Dedifferentiated amniotic fluid mesenchymal stem cell (primary cell): ENCODE measurements around the gene PARD6G.
A peak's percentile ranks its signal among the peaks of the same experiment; 100 is the strongest.
"Not testable (repeated sequence)": the region's sequence is repeated elsewhere in the genome, so short reads cannot be mapped to it uniquely, and the experiment has no call there.

Experiments used
- DNase-seq: peaks from one replicate; pipeline ENCODE4 v3.0.0-alpha.2; 2016; ENCODE audit errors: extremely low spot score

Gene PARD6G, protein sequence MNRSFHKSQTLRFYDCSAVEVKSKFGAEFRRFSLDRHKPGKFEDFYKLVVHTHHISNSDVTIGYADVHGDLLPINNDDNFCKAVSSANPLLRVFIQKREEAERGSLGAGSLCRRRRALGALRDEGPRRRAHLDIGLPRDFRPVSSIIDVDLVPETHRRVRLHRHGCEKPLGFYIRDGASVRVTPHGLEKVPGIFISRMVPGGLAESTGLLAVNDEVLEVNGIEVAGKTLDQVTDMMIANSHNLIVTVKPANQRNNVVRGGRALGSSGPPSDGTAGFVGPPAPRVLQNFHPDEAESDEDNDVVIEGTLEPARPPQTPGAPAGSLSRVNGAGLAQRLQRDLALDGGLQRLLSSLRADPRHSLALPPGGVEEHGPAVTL

GRCh38 chr18:80247393-80247841 lies at the start of gene PARD6G:
TSS of gene PARD6G (minus strand) at chr18:80247514. CDS start at chr18:80247348, 166 bp downstream.
- DNase-seq: peak; percentile 70

DNA sequence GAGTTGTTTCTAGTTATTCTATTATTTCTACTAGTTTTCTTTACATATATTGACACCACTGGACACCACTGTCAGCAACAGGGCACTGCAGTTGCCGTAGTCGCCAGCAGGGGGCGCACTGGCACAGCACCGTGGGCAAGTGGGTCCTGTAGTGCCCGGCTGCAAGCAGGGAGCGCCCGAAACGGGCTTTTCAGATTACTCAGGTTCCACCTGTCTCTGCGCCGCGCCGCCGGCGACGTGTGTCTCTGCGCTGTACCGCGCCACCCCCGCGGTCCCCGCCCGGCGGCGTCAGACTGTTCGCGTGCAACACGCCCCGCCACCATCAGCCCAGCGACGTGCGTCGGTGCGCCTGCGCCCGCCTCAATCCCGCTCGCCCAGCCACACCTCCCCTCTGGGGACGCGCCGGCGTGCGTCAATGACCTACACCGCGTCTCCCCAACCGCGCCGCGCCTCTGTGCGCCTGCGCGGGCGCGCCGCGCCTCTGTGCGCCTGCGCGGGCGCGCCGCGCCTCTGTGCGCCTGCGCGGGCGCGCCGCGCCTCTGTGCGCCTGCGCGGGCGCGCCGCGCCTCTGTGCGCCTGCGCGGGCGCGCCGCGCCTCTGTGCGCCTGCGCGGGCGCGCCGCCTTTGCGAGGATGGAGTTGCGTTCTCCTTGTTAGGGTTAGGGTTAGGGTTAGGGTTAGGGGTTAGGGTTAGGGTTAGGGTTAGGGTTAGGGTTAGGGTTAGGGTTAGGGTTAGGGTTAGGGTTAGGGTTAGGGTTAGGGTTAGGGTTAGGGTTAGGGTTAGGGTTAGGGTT lies 15.1 kb upstream of the PARD6G start:
- DNase-seq: not testable (repeated sequence)

DNA sequence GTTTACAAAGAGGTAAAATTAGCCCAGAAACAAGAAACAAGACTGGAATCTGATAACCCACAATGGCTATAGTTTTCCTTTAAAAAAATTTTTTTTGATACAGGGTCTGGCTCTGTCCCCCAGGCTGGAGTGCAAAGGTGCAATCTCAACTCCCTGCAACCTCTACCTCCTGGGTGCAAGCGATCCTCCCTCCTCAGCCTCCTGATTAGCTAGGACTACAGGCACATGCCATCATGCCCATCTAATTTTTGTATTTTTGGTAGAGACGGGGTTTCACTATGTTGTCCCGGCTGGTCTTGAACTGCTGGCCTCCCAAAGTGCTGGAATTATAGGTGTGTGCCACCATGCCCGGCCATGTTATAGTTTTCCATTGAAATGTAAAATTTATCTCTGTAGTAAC lies 12.3 kb upstream of the PARD6G start:
- no peak for DNase-seq

- DNase-seq: no peak
Observed at GRCh38 chr18:80258640-80259039, 11.3 kb upstream of the PARD6G start.

DNA sequence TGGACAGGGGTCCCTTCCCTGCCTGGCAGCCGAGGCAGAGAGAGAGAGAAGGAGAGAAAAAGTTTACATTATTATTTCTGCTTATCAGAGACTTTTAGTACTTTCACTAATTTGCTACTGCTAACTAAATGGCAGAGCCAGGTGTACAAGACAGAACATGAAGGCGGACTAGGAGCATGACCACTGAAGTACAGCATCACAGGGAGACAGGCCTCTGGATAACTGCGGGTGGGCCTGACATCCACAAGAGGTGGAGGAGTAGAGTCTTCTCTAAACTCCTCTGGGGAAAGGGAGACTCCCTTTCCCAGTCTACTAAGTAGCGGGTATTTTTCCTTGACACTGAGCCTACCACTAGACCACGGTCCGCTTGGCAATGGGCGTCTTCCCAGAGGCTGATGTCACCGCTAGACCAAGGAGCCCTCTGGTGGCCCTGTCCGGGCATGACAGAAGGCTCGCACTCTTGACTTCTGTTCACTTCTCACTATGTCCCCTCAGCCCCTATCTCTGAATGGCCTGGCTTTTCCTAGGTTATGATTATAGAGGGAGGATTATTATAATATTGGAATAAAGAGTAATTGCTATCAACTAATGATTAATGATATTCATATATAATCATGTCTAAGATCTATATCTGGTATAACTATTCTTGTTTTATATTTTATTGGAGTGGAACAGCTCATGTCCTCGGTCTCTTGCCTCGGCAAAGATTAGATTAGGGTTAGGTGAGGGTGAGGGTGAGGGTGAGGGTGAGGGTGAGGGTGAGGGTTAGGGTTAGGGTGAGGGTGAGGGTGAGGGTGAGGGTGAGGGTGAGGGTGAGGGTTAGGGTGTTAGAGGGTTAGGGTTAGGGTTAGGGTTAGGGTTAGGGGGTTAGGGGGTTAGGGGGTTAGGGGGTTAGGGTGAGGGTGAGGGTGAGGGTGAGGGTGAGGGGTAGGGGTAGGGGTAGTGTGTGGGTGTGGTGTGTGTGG lies 10.5 kb upstream of the PARD6G start:
- DNase-seq: peak; percentile 52

DNA sequence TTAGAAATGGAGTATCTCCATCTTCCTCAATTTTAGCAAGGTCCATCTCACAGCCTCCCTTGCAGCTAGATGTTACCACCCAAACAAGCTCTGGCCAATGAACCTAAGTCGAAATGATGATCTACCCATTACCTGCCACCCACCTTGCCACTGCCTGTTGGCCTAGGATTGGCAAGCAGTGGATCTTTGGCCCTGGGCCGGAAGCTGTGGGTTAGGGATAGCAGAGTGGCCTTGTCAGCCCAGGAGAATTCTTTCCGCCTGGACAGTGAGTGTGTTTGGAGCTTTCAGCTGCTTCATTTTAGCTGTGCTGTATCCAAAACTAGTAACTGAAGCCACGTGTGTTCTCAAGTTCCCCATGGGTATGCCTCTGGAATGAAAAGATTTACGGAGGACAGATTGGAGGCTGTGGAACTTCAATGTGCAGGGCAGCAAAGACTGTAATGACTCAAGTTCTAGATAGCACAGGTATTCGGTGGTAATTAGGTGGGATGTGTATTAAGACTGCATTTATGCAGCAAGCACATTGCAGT lies 7.7 kb upstream of the PARD6G start:
- DNase-seq: no peak

GRCh38 chr18:80253871-80254492 lies 6.7 kb upstream of the PARD6G start:
- no peak for DNase-seq

- DNase-seq: no peak
Observed at GRCh38 chr18:80253236-80253635, 5.9 kb upstream of the PARD6G start.

- no peak for DNase-seq
Observed at GRCh38 chr18:80252136-80252535, 4.8 kb upstream of the PARD6G start.

- DNase-seq: no peak
Observed at GRCh38 chr18:80251700-80252099, 4.4 kb upstream of the PARD6G start.

GRCh38 chr18:80250740-80251364 lies 3.5 kb upstream of the PARD6G start:
- no peak for DNase-seq

GRCh38 chr18:80249217-80250093 lies 2.1 kb upstream of the PARD6G start:
- DNase-seq: no peak

- no peak for DNase-seq
Observed at GRCh38 chr18:80246445-80247392, 595 bp downstream of the PARD6G start.

DNA sequence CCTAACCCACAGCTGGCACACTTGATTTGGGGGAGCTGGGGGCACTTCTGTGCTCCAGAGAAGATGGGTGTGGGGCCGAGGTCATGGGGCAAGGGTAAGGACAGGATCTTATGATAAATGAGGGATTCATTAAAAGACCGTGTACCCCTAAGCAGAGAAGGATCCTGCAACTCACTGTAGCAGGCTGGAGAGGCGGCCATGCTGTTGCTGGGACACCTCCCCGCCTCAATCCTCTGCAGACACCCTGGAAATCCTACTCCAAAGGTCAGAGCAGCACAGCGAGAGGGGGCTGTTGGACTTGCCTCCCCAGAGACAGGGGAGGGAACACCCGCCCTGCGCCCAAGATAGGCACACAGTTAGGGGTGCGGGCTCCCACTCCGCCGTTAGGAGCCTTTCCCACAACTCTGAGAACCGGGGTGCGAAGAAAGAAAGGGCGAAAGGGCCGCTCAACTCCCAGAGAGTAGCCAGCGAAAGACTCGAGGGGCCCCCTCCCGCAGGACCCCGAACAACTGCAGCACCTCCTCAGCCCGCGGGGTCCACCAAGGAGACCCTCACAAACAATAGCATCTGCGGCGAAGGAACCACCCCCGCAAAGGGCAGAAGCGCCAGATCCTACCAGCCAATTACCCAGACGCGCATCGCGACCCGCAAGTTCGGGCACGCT lies 1.4 kb downstream of the PARD6G start:
- no peak for DNase-seq

DNA sequence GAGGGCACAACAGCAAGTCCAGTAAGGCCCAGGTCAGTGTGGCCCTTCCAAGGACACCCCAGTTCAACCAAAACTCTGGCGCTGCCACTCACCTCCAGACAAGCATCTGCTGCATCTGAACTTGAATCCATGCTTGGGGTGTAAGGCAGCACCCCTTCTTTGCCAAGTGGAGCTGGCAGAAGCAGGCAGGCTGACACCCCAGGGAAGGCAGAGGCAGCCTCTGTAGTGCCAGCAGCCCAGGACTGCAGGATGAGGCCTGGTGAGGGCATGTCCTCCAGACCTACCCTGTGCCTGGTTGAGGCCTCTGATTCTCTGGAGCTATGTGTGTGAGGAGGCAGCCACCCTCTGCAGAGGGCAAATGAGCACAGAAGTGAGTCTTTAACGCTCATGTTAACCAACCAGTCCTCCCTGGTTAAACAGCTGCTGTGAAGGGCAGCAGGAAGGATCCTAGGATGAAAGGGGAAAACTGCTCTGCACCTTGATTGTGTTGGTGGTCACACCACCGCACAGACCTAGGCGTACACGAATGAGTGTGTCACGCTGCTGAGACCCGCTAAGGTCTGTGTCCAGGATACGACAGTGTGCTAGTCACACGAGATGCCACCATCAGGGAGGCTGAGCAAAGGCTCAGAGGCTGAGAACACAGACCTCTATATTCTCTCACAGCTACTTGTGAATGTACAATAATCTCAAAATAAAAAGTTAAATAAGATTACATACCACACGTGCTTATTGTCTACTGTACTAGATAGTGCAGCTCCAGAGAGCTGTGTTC lies 2.2 kb downstream of the PARD6G start:
- no peak for DNase-seq

DNA sequence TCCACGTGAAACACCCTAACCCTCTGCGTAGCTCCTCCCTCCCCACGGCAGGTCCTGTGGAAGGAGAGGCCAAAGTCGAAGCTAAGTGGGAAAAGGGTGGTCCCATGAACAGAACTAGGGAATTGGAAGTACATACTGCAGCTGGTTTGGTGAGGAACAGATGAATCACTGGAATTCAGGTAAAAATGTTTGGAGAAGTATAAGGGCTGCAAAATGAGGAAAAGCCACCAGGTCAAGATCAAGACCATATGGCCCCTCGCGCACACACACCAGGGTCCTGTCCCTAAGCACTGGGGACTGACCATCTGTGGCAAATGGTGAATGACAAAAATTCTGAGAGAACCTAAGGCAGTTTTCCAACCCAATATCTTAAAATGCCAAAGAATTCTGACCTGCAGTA lies 3.1 kb downstream of the PARD6G start:
- no peak for DNase-seq

GRCh38 chr18:80243204-80243603 lies 4.1 kb downstream of the PARD6G start:
- no peak for DNase-seq
